SK-N-SH (cell line): ENCODE data around the gene SEC16B.

Experiments
- CTCF ChIP-seq: fragments of 200-600 bp; sonication (generic); IDR thresholded peaks from 2 replicates; pipeline ENCODE4 v1.6.1; 2017; ENCODE audit warnings: antibody characterized with exemption, mild to moderate bottlenecking, moderate library complexity
- EP300 ChIP-seq, 2 experiments: IDR thresholded peaks; 2 replicates each; pipeline versions ENCODE4 v1.4.0 to v1.6.1; 2012; ENCODE audit warnings: borderline replicate concordance in 1 of 2, low read depth in 1 of 2, low read length in 1 of 2
- GABPA ChIP-seq: IDR thresholded peaks from 2 replicates; pipeline ENCODE4 v1.4.0; 2012; ENCODE audit warnings: low read depth, mild to moderate bottlenecking
- IRF3 ChIP-seq: fragments of 150-350 bp; IDR thresholded peaks from 2 replicates; pipeline ENCODE4 v1.6.1; 2016; ENCODE audit warnings: mild to moderate bottlenecking, low read depth, low read length
- JUND ChIP-seq: IDR thresholded peaks from 2 replicates; pipeline ENCODE4 v1.4.0; 2012
- MAX ChIP-seq: IDR thresholded peaks from 2 replicates; pipeline ENCODE4 v1.4.0; 2012; ENCODE audit warnings: low read depth
- NFIC ChIP-seq: IDR thresholded peaks from 2 replicates; pipeline ENCODE4 v1.4.0; 2012; ENCODE audit warnings: borderline replicate concordance
- POLR2AphosphoS5 ChIP-seq: IDR thresholded peaks from 2 replicates; pipeline ENCODE4 v1.6.1; 2012; ENCODE audit warnings: low read depth, low read length
- RAD21 ChIP-seq: IDR thresholded peaks from 2 replicates; pipeline ENCODE4 v1.6.1; 2012; ENCODE audit warnings: mild to moderate bottlenecking, low read length
- RCOR1 ChIP-seq: fragments of 150-350 bp; IDR thresholded peaks from 2 replicates; pipeline ENCODE4 v1.6.1; 2017; ENCODE audit warnings: antibody characterized with exemption, low read length
- TCF12 ChIP-seq: IDR thresholded peaks from 2 replicates; pipeline ENCODE4 v1.4.0; 2012
- USF1 ChIP-seq: IDR thresholded peaks from 2 replicates; pipeline ENCODE4 v1.4.0; 2012; ENCODE audit warnings: low read depth, borderline replicate concordance

GRCh38 chr1:177909416-177909815 lies 60.4 kb downstream of the SEC16B start:
- no peak for TF ChIP-seq NFIC
- TF ChIP-seq USF1, result no peak
- TF ChIP-seq EP300 (IDR thresholded peaks at IDR 0.05; ENCODE audit: borderline replicate concordance in 1 of 2, low read depth in 1 of 2, low read length in 1 of 2), result no peak
- TF ChIP-seq MAX, result no peak
- TF ChIP-seq RCOR1, result no peak
- TF ChIP-seq CTCF, result no peak
- no peak for TF ChIP-seq POLR2AphosphoS5
- TF ChIP-seq GABPA, result no peak
- no peak for TF ChIP-seq RAD21
- TF ChIP-seq TCF12, result no peak
- no peak for TF ChIP-seq JUND
- TF ChIP-seq IRF3, result no peak
